ENCODE measurements around the gene IFT20. TPM values are rescaled to one million over a fixed set of nuclear protein-coding genes. Genes with fewer than 3 reads are reported as not detected.

Gene IFT20
- total RNA-seq, 2 donors from 2014 or later, result 37.4 to 38.4 TPM

GRCh38 chr17:28347261-28347891, 12.1 kb upstream of the IFT20 start:
- H3K4me1 ChIP-seq (ENCODE audit: control insufficient read depth in 1 of 2, low read depth in 2 of 2), result peaks cover 39 to 47% of the 10 kb centered on the region in 2 donors
- no peak overlapping the region for H3K4me3 ChIP-seq
- H3K9me3 ChIP-seq, result no peaks in the 10 kb centered on the region
- peak overlapping the region; percentile 73 to 84 for H3K27ac ChIP-seq
- TF ChIP-seq CTCF (IDR thresholded peaks at IDR 0.05), result no peak
- DNase-seq (ENCODE audit: low spot score) (no peak), ATAC-seq (ENCODE audit: insufficient number of reproducible peaks, low FRiP score, low read depth) (peak; percentile 15)
- peaks cover 48% of the 10 kb centered on the region for H3K36me3 ChIP-seq
- H3K27me3 ChIP-seq (replicated peaks; ENCODE audit: insufficient read depth), result no peaks in the 10 kb centered on the region

- no peak for TF ChIP-seq CTCF (IDR thresholded peaks at IDR 0.05)
- ATAC-seq (ENCODE audit: insufficient number of reproducible peaks, low FRiP score, low read depth) (peak; percentile 40), DNase-seq (ENCODE audit: low spot score) (no peak)
- peaks cover 50% of the 10 kb centered on the region for H3K36me3 ChIP-seq
- peaks cover 39 to 47% of the 10 kb centered on the region in 2 donors for H3K4me1 ChIP-seq (ENCODE audit: control insufficient read depth in 1 of 2, low read depth in 2 of 2)
- H3K27me3 ChIP-seq (replicated peaks; ENCODE audit: insufficient read depth), result no peaks in the 10 kb centered on the region
- H3K4me3 ChIP-seq, result no peak overlapping the region
- no peaks in the 10 kb centered on the region for H3K9me3 ChIP-seq
- peak overlapping the region; percentile 73 to 84 for H3K27ac ChIP-seq
Measured at GRCh38 chr17:28346746-28347246, 11.5 kb upstream of the IFT20 start.

GRCh38 chr17:28346199-28346580, 10.9 kb upstream of the IFT20 start:
- ATAC-seq (ENCODE audit: insufficient number of reproducible peaks, low FRiP score, low read depth), result no peak
- H3K27ac ChIP-seq, result peak overlapping the region; percentile 73 to 84
- H3K27me3 ChIP-seq (replicated peaks; ENCODE audit: insufficient read depth), result no peaks in the 10 kb centered on the region

GRCh38 chr17:28345419-28346198, 10.3 kb upstream of the IFT20 start:
- H3K27ac ChIP-seq, result peak overlapping the region; percentile 73 to 84
- no peak for DNase-seq (ENCODE audit: low spot score)
- peaks cover 39 to 47% of the 10 kb centered on the region in 2 donors for H3K4me1 ChIP-seq (ENCODE audit: control insufficient read depth in 1 of 2, low read depth in 2 of 2)
- peak; percentile 11 for ATAC-seq (ENCODE audit: insufficient number of reproducible peaks, low FRiP score, low read depth)
- no peaks in the 10 kb centered on the region for H3K9me3 ChIP-seq
- no peak overlapping the region for H3K4me3 ChIP-seq
- no peaks in the 10 kb centered on the region for H3K27me3 ChIP-seq (replicated peaks; ENCODE audit: insufficient read depth)
- H3K36me3 ChIP-seq, result peaks cover 50% of the 10 kb centered on the region
- TF ChIP-seq CTCF (IDR thresholded peaks at IDR 0.05), result no peak

More at GRCh38 chr17:28346199-28346580, 10.9 kb upstream of the IFT20 start:
- DNase-seq (ENCODE audit: low spot score), result no peak
- Histone ChIP-seq H3K4me3 (no peak overlapping the region), H3K9me3 (no peaks in the 10 kb centered on the region), H3K36me3 (peaks cover 50% of the 10 kb centered on the region), H3K4me1 (ENCODE audit: control insufficient read depth in 1 of 2, low read depth in 2 of 2) (peaks cover 39 to 47% of the 10 kb centered on the region in 2 donors)
- no peak for TF ChIP-seq CTCF (IDR thresholded peaks at IDR 0.05)

GRCh38 chr17:28344435-28344901, 9.2 kb upstream of the IFT20 start:
- H3K9me3 ChIP-seq, result no peaks in the 10 kb centered on the region
- peak overlapping the region; percentile 73 to 84 for H3K27ac ChIP-seq
- H3K36me3 ChIP-seq, result peaks cover 46% of the 10 kb centered on the region
- peaks cover 39 to 47% of the 10 kb centered on the region in 2 donors for H3K4me1 ChIP-seq (ENCODE audit: control insufficient read depth in 1 of 2, low read depth in 2 of 2)
- no peak overlapping the region for H3K4me3 ChIP-seq
- TF ChIP-seq CTCF (IDR thresholded peaks at IDR 0.05), result no peak
- H3K27me3 ChIP-seq (replicated peaks; ENCODE audit: insufficient read depth), result no peaks in the 10 kb centered on the region
- ATAC-seq (ENCODE audit: insufficient number of reproducible peaks, low FRiP score, low read depth), result no peak
- no peak for DNase-seq (ENCODE audit: low spot score)

Data from thoracic aorta (tissue), 2 donors.